ENCODE measurements around the gene FNBP1.

The FNBP1 gene

GRCh38 chr9:129869585-129870501, 173.1 kb downstream of the FNBP1 start:
- DNase-seq = no peak

- peak; percentile 88 for DNase-seq
These were observed 174.0 kb downstream of the FNBP1 start for GRCh38 chr9:129868872-129869486.

GRCh38 chr9:129868023-129868871, 174.7 kb downstream of the FNBP1 start:
- no peak for DNase-seq

- DNase-seq = no peak
These were observed 175.6 kb downstream of the FNBP1 start for GRCh38 chr9:129867136-129868022.

- DNase-seq = peak; percentile 46
These were observed 176.4 kb downstream of the FNBP1 start for GRCh38 chr9:129866394-129867135.

GRCh38 chr9:129865668-129866320, 177.2 kb downstream of the FNBP1 start:
- DNase-seq = no peak

GRCh38 chr9:129864991-129865647, 177.9 kb downstream of the FNBP1 start:
- no peak for DNase-seq

GRCh38 chr9:129863059-129863690, 179.8 kb downstream of the FNBP1 start:
- peak; percentile 66 for DNase-seq

GRCh38 chr9:129861447-129861827, 181.6 kb downstream of the FNBP1 start:
- DNase-seq = no peak

- DNase-seq = no peak
These were observed 182.1 kb downstream of the FNBP1 start for GRCh38 chr9:129860653-129861446.

GRCh38 chr9:129858167-129858962, 184.6 kb downstream of the FNBP1 start:
- DNase-seq = no peak

GRCh38 chr9:129857207-129857606, 185.8 kb downstream of the FNBP1 start:
- no peak for DNase-seq

GRCh38 chr9:129854588-129855110, 188.3 kb downstream of the FNBP1 start:
- DNase-seq = no peak

- no peak for DNase-seq
These were observed 189.4 kb downstream of the FNBP1 start for GRCh38 chr9:129853614-129854013.

GRCh38 chr9:129852579-129852978, 190.4 kb downstream of the FNBP1 start:
- DNase-seq = no peak

GRCh38 chr9:129851821-129852220, 191.2 kb downstream of the FNBP1 start:
- DNase-seq = no peak

- no peak for DNase-seq
These were observed 192.0 kb downstream of the FNBP1 start for GRCh38 chr9:129850821-129851550.

Measured in activated CD4-positive, alpha-beta T cell treated with anti-CD3 and anti-CD28 coated beads, Interleukin-2, amount 50 U/mL, for 1 hour (primary cell).